Esophagus mucosa (tissue), 1 donor: ENCODE results near the gene SLC9A5. TPM values are rescaled to one million over a fixed set of nuclear protein-coding genes. Genes with fewer than 3 reads are reported as not detected.

Experiments
- ATAC-seq: fragments of 200-7000 bp; cut with Tn5 transposase; one replicate; pipeline ENCODE4 v1.9.1; 2020
- total RNA-seq: library from RNA; stranded (reverse); gene quantifications from one replicate; pipeline ENCODE4 v1.2.4, GENCODE V29; 2023
- donor health status: DM: yes; HTN: yes; CAD: no.

Gene SLC9A5
- total RNA-seq, 1 donor from 2014 or later: 0.08 TPM

DNA sequence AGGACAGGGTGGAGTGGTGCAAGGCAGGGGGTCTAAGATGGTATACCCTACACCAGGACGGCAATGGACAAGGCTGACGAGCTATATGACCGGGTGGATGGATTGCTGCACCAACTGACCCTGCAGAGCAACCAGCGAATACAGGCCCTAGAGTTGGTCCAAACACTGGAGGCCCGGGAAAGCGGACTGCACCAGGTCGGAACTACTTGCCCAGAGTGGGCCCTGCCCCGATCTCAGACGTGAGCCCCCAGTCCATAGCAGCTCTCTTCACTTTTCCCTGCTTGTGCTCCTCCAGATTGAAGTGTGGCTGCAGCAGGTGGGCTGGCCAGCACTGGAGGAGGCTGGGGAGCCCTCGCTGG lies 33.6 kb downstream of the SLC9A5 start:
- no peak for ATAC-seq

DNA sequence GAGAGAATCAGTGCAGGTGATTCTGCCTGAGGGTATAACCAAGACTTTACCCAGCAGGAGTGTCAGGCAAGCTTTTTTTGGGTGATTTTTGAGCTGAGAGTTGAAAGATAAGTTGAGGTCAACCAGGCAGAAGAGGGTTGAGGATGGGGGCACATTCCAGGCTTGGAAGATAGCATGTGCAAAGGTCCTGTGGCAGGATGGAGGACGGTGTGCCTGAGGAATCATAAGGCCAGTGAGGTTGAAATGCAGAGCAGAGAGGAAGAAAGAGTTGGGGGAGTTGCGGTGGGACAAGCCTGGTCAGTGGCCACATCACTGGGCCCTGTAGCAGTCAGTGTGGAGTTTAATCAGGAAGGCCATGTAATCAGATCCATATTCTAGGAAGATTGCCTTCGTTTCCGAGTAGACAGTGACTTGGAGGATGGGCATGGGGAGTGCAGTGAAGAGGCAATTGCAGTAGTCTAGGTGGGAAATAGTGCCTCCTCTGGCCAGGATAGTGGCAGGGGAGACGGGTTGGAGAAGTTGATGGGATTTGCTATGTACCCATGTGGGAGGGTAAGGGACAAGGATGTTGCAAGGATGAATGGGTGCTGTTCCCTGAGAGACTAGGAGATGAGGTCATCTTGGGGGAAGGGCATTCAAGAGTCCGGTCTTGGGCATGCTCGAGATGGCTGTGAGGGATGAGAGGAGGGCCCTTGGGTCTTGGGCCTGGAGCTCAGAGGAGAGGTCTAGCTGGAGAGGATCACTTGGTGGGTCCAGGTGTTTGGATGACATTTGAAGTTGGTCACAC lies 34.5 kb downstream of the SLC9A5 start:
- no peak for ATAC-seq

DNA sequence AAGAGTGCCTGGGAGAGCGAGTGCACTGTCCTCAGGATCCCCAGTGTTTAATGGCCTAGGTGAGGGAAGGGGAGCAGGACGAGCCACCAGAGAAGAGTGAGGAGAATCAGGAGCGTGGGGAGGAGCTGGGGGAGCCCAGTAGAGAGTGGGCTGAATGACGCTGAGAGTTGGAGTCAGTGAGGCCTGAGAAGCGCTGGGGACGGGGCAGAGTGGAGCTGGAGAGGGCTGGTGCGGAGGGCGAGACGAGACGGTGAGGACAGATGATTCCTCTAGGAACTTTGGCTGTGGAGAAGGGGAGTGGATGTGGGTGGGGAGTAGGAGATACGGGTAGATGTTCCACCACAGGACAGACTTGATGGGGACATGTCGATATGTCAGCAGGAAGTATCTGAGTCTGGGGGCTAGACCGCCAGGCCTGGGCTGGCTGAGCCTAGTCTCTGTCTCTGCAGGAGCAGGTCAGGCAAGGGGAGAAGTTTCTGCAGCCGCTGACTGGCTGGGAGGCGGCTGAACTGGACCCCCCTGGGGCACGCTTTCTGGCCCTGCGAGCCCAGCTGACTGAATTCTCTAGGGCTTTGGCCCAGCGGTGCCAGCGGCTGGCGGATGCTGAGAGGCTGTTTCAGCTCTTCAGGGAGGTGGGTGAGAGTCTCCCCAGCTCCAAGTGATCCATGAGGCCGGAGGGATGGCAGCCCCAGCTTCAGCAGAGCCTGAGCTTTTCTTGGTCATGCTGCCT lies 35.2 kb downstream of the SLC9A5 start:
- ATAC-seq: no peak

DNA sequence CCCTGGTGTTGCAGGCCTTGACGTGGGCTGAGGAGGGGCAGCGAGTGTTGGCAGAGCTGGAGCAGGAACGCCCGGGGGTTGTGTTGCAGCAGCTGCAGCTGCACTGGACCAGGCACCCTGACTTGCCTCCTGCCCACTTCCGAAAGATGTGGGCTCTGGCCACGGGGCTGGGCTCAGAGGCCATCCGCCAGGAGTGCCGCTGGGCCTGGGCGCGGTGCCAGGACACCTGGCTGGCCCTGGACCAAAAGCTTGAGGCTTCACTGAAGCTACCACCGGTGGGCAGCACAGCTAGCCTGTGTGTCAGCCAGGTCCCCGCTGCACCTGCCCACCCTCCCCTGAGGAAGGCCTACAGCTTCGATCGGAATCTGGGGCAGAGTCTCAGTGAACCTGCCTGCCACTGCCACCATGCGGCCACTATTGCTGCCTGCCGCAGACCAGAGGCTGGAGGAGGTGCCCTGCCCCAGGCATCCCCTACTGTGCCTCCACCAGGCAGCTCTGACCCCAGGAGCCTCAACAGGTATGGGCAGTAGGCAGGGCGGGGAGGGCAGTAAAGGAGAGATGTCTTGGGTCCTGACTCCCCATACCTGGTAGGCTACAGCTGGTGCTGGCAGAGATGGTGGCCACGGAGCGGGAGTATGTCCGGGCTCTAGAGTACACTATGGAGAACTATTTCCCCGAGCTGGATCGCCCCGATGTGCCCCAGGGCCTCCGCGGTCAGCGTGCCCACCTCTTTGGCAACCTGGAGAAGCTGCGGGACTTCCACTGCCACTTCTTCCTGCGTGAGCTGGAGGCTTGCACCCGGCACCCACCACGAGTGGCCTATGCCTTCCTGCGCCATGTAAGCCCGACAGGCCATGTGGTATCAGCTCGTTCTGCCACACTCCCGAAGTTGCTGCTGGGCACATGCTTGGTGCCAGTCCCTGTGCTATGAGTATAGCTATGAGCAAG lies 36.2 kb downstream of the SLC9A5 start:
- ATAC-seq: peak; percentile 43

DNA sequence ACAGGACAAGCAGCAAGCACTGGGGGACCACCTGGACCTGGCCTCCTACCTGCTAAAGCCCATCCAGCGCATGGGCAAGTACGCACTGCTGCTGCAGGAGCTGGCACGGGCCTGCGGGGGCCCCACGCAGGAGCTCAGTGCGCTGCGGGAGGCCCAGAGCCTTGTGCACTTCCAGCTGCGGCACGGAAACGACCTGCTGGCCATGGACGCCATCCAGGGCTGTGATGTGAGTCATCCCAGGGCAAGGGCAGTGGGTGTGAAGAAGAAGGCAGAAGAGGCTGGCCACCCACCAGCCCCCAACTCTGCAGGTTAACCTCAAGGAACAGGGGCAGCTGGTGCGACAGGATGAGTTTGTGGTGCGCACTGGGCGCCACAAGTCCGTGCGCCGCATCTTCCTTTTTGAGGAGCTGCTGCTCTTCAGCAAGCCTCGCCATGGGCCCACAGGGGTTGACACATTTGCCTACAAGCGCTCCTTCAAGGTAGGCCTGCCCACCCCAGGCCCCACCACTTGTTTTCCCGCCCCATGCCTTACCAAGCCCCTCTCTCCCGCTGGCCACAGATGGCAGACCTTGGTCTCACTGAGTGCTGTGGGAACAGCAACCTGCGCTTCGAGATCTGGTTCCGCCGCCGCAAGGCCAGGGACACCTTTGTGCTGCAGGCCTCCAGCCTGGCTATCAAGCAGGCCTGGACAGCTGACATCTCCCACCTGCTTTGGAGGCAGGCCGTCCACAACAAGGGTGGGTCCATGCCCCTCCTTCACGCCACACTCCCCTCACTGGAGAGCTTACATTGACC lies 37.9 kb downstream of the SLC9A5 start:
- no peak for ATAC-seq

DNA sequence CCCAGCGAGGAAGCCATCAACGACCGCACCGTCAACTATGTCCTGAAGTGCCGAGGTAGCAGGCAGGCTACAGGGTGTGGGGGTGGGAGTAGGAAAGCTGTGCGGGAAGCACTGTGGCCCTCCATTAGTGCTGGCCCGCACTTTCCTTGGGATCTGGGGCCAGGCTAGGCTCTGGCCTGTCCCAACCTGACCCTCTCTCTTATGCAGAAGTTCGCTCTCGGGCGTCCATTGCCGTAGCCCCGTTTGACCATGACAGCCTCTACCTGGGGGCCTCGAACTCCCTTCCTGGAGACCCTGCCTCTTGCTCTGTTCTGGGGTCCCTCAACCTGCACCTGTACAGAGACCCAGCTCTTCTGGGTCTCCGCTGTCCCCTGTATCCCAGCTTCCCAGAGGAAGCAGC lies 39.2 kb downstream of the SLC9A5 start:
- ATAC-seq: no peak

DNA sequence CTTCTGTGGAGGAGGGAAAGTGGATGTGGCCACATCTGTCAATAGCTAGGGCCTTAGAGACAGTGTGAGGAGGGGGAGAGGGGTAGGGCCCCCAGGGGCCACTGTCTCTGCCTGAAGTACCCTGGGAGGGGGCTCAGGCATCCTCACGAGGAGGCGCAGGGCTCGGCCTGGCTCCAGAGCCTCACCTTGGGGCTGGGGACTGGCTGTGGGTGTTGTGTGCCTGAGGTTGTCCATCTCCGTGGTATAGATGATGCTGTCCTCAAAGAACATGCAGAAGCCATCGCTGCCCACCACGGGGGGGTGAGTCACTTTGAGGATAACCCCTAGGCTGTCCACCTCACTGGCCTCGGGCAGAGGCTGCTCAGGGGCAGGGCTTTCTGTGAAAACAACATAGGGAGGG lies 42.7 kb downstream of the SLC9A5 start:
- ATAC-seq: no peak

DNA sequence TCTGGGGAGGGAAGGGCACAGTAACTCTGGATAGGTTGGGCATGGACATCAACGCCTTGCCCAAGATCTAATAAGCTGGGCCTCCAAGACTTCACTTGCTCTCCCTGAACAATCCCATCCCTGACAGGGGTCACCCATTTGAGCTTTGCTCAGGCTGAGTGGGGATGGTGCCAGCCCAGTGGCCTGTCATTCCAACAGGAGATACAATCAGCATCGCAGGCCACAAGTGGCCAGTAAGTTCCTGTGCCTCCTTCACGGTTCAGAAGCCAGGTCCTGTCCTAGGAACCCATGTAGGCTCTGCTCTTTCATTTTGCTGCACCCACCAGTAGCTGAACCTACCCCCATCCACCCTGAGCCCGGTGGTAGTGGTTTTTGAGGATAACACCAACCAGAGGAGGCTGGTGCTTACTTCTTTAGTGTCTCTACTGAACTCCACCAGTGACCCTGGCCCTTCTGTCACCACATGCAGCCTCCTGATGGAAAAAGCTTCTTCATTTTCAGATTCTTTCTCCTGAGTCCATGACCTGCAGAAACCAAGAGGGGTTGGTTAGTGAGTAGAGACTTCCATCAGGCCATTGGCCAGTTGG lies 45.5 kb downstream of the SLC9A5 start:
- ATAC-seq: no peak

DNA sequence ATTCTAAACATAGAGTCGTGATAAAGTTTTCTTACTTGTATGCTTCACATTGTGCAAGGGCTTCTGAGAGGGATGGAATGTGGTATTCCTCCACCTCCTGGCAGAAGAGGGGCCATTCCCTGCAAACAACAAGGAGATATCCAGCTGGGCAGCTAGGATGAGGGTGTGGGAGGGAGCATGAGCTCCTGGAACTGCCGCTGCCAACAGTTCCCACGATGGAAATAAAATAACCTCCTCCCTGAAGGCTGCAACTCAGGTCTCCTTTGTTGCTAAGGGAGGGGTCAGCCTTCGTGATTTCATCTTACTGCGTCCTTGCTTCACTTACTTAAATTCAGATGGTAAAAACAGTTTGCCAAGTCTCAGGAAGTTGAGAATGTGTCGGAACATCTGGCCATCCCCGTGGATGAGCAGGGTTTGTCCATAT lies 46.2 kb downstream of the SLC9A5 start:
- no peak for ATAC-seq

DNA sequence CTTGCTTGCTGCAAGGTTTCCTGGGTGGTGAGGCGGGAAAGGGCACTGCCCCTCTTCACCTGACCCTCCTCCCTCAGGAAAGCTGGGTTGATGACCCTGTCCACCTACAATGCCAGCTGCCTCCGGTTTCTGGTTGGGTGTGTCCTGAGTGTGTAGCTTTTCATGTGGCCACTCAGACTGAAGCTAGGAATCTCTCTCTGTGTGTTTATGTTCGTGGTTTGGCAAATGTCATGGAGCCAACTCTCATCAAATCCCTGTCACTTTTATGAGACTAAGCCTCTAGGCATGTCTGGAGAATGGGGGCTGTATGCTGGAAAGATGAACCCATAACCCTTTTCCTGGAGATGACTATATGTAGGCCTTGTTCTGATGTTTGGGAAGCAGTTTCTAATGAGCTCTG lies 47.6 kb downstream of the SLC9A5 start:
- ATAC-seq: no peak

DNA sequence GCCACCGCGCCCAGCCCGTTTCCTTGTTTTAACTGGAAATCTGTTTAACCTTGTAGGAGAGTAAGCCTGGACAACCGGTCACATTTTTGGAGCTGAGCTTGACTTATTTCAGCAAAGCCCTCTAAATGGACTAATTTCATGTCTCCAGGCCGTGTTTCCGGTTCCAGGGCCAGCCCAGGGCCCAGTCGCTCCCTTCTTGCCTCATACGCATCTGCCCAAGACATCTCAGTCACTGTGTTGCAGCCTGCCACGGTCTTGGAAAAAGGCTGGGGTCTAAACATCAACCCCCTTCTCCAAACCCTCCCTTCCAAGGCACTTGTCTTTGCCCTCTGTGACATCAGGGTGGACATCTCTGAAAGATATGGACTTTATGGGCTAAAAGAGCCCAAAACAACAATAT lies 49.5 kb downstream of the SLC9A5 start:
- ATAC-seq: no peak

DNA sequence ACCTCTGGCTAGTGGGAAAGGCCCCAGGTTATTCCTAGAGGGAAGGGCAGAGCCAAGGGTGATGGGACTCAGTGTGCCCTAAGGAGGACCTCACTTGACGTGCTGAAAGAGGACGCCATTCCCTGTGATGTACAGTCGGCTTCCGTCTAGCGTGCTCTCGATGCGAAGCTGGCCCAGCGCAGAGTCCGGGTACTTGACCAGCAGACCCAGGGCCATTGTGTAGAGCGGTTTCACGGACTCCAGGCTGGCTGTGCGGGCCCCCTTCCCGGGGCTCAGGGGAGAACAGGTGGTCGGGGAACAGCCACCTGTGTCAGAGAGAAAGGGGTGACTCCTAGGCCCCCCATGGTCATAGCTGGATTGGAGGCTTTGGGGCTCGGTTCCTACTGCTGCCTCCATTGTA lies 50.5 kb downstream of the SLC9A5 start:
- ATAC-seq: no peak

DNA sequence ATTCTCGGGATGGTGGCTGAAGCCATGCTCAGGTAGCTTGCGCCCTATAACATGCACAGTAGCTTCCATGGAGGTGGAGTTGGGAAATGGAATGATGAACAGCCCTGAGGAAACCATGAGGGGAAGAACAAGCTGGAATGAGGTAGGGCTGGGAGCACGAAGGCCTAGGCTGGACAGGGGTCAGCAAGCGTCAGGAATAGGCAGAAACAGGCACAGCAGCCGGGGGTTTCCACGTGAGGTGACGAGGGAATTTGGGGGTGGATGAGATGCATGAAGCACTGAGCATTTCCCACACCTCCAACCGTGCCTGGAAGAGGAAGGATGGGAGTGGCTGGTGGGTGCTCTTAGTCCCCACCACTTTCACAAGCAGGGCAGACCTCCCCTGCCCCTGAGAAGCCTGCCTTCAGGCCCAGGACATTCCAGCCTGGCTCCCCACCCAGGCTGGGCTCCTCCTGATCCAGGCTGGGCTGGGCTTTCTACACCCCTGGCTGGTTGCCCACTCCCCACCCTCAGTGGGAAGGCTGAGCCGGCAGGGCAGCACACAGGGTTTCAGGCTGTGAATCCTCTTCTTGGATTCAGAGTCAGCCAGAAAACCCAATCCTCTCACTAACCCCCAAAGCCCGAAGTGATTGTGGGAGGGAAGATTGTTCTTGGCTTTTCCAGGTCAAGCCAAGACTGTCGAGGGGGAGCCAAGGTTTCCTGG lies 52.5 kb downstream of the SLC9A5 start:
- no peak for ATAC-seq

DNA sequence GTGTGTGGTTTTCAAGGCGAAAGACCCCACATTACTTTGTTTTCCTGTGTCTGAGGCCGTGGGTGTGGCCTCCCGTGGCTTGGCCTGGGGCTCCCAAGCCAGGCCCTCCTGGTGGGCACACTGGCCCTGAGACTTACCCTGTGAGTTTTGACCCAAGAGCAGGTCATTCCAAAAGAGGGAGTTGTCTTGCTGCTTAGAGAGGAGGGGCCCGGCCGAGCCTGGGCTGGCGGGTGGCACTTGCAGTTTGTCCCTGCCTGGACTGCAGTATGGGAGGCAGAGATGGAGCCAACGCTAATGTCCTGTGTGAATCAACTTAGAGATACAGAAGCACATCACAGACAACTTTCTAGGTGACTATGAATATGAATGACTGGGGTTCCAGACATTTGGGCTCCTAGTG lies 53.3 kb downstream of the SLC9A5 start:
- ATAC-seq: no peak

DNA sequence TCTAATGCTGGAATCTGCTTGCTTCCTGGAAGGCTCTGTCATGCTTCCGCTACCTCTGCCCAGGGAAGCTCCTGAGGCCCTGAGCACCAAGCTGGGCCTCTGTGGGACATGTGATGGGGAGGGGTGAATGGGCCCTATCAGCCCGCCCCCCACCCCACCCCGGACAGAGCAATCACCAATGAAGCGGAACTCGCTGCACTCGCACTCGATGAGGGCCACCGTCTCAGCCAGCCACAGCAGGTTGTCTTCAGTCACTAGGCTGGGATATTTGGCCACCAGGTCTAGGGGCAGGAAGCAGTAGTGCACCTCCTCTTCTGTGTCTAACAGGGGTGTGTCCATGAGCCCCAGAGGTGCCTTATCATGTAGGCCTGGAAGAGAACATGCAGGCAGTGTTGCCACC lies 54.2 kb downstream of the SLC9A5 start:
- ATAC-seq: peak; percentile 48

DNA sequence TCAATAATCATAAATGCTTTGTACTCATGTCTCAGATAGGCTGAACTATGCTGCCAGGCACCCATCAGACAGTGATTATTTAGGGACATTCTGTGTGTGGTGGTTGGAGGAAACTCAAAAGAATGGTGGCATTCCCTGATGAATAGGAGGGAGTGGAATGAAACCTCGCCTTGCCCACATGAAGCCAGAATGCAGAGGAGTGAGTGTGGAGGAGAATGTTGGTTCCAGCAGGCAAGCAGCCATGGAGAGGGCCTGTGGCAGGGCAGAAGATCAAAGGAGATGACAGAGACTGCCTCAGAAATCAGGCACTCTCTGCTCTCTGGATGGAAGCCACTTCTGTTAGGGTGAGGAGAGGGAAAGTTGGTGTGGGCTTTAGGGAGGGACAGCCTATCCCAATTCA lies 55.2 kb downstream of the SLC9A5 start:
- ATAC-seq: no peak

DNA sequence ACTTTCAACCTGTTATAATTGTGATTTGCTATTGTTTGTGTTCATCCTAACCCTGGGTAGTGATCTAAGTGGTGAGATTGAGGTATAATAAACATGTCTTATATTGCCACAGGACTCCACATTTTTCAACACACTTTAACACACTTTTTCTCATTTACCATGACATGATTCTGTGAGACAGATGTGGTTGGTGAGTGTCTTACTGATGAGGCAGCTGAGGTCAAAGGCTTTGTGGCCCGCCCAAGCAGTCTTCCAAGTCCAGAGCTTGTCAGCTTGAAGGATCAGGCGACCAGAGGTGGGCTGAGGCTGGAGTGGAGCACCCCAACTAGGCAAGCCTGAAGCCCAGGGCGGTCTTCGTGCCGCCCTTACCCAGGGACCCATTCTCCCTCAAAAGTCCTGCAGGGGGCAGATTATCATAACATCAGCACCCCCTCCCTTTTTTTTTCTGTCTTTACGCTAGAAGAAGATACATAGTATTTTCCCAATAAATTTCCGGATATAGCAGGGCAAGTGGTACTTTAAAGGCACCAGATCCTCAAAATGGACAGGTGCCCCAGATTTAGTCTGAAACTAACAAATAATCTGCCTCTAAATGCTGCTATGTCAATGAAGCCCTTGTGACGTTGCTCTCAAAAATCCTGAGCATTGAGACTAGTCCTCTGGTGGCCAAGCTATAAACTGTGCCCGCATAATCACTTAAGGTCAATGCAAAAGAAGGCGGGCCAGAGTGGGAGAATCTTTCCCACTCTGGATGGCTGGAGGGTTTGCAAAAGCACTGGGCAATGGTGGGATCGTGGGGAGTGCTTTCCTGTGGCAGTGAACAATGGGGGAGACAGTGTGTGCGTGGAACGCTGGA lies 56.7 kb downstream of the SLC9A5 start:
- ATAC-seq: no peak

DNA sequence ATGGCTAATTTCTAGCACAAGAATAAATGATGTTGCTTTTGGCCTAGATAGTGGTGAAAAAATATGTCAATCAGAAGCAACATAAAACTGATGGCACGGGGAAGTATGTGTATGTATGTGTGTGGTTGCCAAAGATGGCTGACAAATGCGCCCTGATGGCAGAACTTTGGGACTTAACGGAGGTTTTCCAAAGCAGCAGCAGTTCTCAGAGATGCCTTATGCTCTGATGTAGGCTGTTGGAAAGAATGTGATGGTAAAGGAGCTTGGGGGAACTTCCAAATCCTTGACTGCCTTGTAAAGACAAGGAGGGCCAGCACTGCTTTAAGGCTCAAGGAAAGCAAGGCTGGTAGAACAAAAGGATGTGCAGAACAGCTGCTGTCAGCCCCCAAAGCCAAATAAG lies 61.8 kb downstream of the SLC9A5 start:
- ATAC-seq: no peak

DNA sequence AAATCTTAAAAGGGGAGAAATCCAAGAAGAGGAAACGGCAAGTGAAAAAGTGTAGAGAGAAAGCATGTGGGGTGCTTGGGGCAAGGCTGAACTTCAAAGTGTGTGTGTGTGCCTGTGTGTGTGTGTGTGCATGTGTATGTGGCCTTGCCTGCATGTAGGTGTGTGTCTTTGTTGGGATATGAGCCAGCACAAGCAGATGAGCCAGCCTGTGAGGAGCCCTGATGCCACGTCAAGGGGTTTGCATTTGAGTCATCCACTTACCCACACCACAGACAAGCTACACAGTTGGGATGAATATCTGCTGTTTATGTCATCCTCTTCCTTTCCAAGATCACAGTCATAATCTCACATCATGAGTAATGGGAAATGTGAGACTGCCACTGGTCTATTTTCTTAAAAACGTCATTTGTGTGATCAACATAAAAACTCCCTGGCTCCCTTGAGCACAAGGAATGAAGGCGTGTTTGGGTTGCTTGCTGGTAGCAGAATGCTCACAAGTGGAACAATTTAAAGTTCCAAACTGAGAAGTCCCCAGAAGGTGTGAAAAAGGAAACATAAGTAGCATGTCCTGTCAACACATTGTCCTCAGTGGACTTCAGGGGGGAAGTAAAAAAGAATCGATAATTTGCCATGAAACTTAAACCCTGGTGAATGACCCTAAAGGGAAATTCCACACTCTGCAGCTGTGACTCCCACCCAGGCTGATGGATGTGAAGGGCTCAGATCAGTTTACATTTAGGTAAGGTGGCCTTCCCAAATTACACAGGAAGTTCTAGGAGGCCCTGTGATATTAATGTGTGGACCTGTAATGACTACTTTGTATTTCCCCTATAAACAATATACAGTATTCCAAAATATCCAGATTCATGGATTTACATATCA lies 63.1 kb downstream of the SLC9A5 start:
- ATAC-seq: peak; percentile 97
